NCI-H82 (cell line): ENCODE data around the gene NCOR2.

ENCODE experiments used
- DNase-seq: peaks from one replicate; lab custom pipeline; 2025; lab: John Stamatoyannopoulos, UW

Gene NCOR2

DNA sequence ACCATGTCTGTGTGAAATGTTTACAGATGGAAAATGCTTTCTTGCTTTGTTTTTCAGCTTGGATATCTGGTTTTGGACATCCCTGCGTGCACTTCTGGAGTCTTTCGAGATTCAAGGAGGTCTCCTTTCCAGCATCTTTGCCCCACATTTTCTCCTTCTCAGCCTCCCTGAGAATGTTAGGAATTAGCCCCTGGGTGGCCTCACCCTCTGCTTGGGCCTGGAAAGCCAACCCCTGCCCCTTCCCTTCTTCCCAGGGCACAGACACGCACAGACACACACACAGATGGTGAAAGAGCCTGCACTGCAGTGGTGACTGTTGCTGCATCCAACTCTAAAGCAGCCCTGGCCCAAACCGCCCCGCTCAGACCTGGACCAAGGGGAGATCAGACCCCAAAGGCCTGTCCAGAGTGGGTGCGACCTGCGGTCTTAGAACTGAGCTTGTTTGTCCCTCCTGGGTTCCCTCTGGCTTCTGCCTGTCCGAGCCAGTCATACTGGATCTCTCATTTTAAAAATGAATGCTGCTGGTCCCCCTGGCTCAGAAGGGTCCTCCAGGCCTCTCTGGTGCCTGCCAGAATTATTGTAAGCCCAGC is 8.7 kb upstream of the NCOR2 start:
- no peak for DNase-seq

DNA sequence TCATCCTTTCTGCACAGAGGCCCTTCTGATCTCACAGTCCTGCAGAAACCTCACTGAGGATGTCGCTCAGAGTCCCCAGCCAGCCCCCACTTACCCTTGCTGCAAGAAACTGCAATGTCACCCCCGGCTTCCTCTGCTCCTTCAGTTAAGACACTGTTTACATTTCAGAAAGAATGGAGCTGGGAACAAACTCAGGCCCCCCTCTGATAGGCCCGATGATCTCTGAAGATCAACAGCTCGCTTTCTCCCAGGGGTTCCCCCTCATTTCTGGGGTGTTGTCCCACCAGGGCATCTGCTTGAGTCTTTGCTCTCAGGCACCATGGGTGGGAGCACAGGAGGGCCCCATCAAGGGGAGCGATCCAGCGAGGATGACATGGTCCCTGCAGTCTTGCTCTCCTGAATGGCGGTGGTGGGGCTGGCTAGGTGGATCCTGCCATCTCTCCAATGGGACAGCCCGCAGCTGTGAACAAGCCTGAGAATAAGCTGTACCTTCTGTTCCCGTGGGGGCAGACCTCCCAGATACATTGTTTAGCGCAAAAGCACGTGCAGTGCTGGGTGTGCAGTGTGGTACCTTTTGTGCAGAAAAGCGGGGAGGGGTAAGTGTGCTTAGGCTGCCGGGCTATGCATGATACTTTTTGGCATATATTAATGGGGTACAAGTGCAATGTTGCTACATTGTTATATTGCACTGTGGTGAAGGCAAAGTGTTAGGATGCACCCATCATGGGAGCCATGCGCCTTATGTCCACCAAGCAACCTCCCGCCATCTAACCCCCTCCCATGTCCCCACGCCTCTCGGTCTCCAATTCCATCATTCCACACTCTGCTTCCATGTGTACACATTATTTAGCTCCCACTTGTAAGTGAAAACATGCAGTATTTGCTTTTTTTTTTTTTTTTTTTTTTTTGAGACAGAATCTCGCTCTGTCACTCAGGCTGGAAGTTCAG is 6.7 kb upstream of the NCOR2 start:
- DNase-seq: peak; percentile 56

DNA sequence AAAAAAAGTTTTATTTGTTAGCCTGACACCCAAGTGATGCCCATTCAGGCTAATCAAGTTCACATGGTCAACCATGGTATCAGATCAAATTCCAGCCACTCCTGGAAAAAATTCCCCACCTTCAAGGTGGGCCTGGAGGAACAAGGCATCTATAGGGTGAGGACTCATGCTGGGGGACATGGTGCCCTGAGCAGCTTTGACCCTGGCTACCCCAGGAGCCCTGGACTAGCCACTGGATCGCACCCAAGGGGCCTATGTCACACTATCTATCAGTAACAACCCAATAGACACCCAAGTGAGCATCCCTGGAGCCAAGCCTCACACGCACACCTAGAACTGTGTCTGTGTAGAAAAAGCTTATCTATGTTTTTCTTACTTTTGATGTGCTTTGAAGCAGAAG is 4.1 kb upstream of the NCOR2 start:
- no peak for DNase-seq

DNA sequence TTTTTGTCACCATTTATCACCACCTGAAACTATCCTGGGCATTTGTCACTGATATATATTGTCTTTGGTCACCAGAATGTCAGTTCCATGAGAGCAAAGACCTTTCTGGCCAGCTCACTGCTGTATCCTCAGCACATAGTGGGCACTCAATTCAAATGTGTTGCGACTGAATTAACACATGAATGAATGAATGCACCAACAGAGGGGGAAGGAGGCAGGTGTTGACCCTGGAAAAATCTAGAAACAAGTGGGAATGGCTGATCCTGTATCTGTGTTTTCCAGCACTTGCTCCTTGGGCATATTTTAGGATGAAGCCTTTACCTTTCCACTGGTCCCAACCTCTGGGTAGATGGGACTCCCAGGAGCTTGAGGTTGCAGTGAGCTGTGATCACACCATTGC is 3.4 kb upstream of the NCOR2 start:
- no peak for DNase-seq

DNA sequence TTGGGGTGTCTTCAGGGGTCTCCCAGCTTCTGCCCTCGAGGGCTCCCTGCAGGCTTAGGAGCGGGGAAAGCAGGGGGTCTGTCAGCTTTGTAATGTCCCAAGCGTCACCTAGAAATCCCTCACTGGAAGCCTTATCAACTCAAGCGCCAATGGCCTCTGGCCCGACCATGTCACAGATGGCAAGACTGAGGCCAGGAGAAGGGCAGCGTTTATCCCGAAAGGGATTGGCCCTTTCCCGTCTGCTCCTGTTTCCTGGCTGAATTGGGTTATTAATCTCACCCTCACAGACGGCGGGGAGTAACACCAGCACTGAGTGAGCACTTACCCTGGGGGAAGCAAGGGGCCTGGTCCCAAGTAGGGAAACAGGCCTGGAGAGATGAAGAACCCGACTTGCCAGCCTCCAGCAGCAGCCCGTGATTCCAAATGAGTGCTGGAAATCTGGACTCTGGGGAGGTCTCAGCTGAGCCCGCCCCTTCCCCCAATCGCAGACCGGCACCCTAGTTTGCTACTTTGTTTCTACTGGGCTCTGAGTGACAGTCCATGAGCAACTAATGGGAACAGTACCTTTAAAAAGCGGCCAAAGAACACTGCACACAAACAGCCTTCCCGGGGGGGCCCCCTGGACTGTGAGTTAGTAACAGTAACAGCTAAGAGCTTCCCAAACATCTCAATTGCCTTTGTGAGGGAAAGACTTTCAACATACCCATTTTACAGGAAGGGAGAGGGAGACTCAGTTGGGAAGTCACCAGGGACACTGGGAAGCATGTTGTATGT is 2.1 kb upstream of the NCOR2 start:
- DNase-seq: peak; percentile 60

DNA sequence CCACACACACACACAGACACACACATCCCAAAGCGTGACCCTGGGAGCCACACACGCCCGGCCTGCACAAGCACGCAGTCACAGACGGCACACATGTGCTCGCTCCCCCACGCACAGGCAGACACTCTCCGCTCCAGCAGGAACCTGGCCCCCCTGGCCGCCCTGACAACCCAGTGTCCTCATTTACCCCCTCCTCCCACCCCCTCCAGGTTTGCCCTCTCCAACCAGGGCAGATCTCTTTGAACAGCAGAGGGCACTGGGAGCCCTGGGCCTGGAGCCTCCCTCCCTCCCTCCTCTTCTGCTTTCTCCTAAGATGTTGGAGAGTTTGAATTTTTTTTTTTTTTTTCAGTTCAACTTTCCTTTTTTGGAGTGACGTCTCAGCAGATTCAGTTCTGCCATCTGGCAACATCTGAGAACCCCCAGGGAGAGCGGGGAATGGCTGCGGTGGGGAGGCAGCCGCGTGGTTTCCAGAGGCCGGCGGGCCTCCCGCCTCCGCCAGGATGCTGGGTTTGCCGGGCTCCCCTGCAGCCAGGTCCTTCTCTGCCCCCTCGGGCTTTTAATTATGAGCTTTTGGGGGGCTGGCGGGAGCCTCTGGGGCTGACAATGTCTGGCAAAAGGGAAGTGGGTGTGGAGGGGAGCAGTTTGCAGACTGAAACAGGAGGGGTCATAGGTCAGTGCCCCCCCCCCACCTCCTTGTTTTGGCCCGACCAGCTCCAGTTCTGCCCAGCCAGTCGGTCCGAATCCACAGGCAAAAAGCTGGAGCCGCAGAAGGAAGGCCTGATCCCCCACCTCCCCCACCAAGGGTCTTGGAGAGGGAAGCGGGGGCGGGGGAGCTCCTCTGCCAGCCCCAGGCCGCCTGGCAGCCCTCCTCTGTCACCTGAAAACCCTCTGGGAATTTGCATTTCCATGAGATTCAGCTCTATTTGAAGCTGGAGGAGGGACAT is 1.3 kb upstream of the NCOR2 start:
- DNase-seq: peak; percentile 97

DNA sequence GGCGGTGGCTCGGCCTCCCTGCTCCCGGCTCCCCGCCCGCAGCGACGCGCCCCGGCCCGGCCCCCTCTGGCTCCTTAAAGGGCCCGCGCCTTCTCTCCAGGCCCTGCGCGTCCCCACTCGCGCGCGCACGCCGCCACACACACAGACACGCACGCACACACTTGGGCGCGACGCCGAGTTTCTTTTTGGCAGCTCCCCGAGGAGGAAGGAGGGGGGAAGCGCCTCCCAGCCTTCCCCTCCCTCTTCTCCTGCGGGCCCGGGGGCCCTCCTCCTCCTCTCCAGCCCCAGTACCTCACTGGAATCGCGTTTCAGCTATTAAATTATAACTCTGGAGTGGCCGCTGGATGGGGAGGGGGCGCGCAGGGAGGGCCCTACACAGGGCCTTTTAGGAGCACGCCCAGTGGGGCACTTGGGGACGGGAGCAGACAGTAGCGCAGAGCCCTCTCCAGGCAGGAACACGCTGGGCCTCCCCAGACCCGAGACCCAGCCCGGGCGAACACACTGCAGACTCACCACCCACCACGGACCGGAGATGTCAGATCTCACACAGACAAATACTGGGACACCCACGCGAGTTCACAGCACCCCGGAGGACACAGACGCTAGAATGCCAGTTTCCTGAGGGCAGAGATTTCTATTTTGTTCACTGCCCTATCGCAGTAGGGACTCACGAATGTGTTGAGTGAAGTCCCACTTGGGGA is 411 bp upstream of the NCOR2 start:
- DNase-seq: peak; percentile 98

DNA sequence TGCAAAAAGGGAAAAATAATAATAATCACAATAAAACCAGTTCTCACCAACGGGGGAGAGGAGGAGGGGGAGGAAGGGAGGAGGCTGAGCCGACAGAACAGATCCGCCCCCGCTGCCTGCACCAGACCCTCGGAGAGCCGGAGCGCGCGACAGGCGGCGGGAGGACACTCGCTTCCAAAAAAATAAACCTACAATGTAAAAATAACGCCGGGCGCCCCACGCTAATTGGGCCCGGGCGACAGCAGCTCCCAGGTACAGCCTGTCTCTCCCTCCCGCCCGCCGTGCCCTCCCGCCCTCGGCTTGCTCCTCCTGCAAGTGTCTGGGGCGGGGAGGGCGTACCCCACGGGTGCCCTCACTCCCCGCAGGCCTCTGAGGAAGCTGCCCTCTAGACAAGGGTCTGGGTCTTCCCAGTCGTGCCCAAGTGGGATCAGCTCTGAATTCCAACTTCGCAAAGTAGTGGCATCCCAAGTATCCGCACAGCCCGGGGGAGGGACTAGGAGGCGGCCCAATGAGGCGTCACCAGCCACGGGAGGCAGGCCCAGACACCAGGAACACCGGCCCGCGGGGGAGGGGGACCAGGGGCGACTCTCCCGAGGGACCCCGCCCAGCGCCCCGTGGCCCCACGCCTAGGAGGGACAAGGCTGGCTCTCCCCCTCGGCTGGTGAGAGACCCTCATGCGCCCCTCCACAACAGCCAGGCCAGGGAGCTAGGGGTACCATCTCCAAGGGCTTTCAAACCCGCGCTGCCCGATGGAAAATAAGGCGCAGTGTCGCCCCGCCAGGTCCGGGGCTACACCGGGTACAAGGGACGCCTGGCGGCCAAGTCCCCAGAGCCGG is 1.0 kb downstream of the NCOR2 start:
- DNase-seq: peak; percentile 90

DNA sequence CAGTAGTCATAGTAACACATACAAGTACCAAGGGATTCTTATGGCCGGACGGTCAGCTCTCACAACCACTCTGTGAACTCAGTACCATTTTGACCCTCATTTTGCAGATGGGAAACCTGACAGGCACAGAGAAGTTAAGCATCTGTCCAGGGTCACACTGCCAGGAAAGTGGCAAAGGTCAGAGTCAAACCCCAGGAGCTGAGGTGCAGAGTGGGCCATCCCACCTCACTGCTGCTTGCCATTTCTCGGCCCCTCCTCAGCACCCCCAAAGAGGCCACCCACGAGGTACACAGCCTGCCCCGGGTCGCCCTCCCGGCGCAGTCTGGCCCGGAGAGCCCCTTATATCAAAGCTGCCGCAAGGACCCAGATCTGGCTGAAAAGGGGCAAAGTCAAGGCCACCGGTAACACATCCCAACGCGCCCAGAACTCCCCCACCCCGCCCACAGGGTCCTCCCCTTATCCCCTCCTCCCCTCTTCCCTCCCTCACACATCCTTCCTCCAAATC is 1.7 kb downstream of the NCOR2 start:
- no peak for DNase-seq

DNA sequence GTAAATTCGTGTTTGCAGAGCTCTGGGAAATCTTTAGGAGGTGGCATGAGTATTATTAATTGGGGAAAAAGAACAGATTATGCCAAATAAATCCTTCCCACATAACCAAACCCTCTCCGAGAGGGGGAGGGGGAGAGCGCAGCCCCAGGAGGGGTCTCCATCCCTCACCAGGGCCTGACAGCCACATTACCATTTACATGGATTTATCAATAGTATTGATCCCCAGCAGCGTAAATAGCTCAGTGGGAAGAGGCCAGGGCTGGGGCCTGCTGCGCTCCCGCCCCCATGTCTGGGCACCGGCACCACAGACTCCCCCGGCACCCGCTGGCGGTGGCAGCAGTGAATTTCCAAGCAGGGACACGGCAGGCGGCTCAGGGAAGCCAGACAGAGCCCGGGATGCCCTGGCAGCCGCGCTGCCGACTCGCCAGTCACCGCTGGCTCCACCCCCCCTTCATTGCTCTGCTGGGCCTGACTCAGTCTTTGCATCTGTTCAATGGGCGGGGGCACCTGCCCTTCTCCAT is 2.4 kb downstream of the NCOR2 start:
- no peak for DNase-seq

DNA sequence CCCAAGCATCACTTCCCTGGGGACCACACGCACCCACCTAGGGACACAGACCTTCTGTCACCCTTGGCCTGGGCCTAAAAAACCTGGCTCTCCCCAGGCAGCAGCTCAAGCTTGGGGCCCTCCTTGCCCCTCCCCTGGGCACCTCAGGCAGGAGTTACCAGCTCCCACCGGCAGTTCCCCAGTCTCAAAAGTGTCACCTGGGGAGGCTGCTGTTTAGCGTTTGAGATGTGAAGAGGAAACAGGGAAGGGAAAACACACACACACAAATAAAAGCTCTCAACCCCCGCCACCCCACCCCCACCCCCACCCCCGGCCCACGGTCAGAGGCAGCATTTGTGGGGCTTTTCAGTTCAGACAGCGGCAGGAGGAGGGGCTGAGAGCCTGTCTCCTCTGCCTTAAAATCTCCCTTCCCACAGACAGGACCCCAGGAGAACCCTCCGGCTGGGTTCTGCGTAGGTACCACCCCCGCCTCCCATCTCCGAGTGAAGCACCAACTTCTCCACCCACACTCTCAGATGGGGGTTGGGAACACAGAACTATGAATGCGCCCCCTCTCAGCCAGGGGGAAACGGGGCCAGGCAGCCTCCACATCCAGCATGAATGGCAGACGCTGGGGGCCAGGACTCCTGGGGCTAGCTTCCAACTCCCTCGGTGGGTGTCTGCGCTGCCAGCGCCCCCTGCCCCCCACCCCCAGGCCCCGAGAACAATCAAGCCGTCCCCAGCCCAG is 3.0 kb downstream of the NCOR2 start:
- DNase-seq: peak; percentile 73

DNA sequence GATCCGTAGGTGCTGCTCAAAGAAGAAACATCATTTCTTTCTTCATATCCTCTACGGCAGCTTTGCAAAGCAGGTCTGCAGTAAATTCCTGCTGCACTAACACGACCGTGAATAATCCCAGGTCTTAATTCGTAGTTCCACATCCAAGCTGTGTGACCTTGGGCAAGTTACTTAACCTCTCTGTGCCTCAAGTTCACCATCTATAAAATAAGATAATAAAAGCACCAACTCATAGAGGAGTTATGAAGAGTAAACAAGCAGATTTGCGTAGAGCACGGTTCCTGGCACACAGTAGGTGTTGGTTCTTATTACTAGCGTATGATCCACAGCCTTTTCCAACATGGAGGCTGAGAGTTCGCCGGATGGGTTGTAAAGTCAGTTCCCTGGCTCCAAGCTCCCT is 3.6 kb downstream of the NCOR2 start:
- DNase-seq: no peak

DNA sequence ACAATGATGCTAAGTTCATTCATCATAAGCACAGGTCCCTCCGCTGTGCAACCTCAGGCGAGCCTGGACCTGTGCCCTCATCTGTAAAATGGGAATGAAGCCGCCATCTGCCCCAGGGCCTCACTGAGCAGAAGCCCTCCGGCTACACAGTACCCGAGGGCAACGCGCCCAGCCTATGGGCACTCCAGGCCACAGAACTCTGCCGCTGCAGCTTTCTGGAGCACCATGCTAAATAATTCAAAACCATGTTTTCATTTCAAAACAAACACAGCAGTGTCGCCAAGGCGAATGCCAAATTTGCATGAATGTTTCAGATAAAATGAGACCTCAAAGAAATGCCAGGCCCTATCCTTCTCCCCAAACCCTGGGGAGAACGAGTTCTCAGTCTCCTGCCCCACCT is 4.0 kb downstream of the NCOR2 start:
- no peak for DNase-seq

DNA sequence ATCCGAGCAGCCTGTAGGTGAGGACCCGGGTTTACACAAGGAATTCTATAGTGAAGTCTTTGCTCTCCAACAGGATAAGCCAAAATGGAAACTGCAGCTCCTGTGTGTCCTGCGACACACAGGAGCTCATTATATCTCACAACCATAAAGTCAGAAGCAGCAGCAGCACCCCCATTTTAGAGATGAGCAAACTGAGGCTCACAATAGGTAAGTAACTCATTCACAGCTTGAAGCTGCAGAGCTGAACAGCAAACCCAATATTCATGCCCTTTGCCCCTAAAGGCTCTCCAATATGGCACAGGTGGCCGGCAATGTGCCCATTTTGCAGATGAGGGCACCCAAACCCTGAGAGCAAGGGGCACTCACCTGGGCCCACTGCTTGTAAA is 4.6 kb downstream of the NCOR2 start:
- no peak for DNase-seq

DNA sequence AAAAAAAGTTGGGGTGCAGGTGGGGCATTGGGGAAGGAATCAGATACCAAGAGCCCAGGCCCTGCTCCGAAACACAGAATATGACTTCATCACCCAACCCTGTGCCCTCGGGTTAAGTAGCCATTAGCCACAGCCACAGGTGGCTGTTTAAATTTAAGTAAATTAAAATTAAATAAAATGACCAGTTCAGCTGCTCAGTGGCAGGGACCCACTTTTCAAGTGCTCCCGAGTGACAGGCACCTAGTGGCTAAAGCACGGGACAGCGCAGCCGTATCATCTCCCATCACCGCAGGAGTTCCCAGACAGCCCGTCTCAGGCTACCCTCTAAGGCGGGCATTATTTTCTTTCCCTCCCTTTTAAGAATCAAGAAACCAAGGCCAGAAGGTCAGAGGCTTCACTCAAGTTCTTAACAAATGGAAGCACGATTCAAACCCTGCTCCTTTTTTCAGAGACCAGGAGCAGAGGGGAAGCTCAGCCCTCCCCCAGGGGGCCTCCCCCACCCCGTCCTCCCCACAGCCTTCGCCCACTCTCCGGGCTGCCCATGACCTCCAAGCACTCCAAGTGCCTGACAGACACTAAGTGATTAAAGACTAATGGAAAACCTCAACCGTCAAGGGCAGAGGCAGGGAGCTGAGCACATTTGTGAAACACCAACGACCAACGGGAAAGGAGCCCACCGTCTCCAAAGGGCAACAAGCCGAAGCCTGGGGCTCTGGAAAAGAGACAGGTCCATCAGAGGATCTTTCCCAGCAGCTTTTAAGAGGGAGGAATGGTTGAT is 5.2 kb downstream of the NCOR2 start:
- no peak for DNase-seq

DNA sequence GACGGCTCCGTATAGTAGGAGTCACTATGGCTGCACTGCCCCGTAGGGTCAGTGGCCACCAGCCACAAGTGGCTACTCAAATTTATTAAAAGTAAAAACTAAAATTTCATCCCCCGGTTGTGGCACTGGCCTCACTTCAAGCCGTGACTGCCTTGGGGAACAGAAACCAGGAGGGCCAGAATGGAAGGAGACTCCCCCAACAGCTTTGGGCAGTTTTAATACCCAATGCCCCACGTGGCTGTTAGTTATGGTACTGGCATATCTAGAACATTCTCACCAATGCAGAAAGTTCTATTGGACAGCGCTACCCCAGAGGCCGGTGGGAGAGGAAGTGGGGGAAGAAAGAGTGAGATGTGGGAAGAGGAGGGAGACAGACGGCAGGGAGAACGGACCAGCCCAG is 6.2 kb downstream of the NCOR2 start:
- DNase-seq: no peak

DNA sequence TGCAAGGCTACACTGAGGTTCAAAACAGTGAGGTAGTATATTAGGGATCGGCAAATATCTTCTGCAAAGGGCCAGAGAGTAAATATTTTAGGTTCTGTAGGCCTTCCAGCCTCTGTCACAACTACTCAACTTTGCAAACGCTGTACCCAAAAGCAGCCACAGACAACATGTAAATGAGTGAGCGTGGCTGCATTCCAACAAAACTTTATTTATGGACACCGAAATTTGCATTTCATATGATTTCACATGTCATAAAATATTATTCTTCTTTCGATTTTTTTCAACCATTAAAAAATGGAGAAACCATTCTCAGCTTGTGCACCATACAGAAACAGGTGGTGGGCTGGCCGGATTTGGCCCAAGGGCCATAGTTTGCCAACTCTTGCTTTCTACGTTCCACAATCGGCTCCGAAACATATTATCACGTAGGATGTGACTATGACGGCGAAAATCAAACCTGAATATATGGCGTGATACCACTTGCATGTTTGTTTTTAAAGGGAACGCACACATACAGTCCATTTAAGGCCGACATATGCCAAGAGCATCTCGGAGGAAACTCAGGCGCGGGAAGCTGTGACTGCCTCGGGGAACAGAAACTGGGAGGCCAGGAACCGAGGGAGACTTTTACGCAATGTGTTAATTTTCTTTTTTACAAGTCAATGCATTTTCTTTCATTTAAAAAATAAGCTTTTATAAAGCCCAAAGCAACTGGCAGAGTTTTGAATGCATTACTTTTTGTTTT is 7.1 kb downstream of the NCOR2 start:
- no peak for DNase-seq
